NCI-H748 (cell line): ENCODE measurements around the gene LY86.
"Not testable (repeated sequence)": the region's sequence is repeated elsewhere in the genome, so short reads cannot be mapped to it uniquely, and the experiment has no call there.

ENCODE experiments used
- DNase-seq: peaks from one replicate; lab custom pipeline; 2025; ENCODE audit not compliant: unreplicated experiment; lab: John Stamatoyannopoulos, UW

LY86 gene

DNA sequence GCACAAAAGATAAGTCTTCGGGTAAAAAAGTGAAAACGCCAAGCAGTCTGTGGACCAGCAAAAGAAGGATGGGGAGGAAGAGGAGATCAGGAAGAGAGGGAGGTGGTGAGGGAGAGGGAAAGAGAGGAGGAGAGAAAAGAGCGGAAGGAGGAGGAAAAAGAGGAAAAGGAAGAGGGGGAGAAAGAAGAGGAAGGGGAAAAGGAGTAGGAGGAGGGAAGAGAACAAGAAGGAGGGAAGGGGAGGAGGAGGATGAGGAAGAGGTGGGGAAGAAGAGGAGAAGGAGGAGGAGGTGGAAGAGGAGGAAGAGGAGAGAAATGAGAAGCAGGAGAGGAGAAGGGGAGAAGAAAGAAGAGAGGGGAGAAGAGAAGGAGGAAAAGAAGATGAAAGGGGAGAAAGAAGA lies 6.5 kb downstream of the LY86 start:
- DNase-seq = no peak

DNA sequence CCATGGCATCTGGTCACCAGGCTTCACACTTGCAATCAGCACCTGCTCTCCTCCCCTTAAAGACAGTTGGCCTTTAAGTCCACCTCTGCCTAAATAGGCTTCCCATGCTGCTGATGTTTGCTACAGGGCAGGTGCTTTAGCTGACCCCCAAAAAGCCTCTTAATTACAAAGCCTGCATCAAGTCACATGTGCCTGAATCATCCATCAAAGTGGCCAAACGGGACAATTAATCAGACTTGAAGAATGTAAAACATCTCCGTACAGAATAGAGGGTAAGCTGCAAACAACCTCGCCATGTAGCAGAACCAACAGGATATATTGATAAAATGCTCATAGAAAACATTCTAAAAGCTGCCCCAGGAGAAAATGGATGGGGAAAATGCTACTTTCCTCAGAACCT lies 7.4 kb downstream of the LY86 start:
- no peak for DNase-seq

DNA sequence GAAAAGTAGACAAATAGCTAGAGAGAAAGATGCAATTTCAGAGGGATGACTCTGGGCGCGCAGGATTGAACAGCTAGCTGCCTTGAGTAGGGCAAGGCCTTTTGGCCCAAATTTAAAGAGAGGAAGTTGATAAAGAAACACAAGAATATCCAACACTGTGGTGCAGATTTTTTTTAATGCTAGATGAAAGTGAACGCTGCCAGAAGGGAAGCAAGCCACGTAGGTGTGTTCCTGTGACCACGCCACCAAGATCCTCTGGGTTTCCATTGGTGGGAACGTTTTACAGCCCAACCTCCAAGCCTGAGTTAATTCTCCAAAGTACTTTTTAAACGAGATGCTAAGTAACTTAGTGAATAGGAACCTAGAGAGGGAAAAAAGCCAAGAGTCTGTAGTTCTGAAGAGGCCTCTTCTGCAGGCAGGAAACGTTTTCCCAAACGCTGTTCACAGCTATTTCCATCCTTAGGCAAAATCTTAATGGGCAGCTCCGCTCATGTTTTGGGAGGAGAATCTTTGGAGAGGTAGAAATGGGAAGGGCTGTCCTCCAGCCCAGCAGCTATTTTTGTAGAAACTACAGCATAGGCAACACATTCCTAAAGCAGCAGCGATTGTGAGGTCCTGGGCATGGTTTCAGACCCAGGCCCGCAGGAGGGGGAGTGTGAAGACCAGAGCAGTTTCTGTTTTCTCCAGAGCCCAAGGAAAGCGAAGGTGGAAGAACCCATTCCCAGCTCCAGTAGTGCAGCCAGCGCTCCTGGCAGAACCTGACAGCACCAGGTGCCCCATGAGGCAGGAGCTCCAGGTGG lies 8.2 kb downstream of the LY86 start:
- no peak for DNase-seq

DNA sequence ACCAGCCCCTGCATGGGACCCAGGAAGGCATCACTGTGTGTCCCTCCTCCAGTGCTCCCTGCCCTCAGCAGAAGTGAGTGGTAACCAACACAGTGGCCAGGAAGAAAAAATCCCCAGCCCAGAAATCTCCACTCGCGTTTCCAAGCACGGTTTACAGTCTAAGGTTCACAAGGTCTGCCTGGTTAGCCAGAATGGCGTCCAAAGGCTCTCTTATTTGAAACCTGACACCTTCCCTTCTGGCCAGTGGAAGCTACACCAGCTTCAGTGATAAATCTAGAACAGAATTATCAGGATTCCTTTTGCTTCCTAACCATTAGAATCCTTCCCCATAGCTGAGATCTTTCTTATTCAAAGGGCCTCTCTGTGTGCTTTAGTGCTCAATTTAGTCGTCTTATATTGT lies 9.2 kb downstream of the LY86 start:
- DNase-seq = peak; percentile 30

DNA sequence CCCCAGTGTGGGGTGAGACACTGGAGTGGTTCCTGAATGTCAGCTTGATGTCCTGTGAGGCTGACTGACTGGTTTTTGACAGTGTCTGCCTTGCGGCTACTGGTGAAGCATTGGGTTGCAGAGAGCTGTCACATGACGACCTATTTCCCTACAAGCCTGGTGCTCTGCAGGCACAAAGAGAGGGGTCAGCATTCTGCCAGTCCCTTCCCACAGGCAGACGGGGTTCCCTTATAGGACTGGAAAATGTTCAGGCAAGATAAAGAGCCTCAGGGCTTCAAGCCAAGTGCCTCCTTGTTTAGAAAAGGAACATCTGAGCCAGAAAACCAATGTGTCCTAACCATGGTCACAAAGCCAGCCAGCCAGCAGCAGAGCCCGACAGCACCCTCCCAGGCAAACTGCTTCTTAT lies 11.0 kb downstream of the LY86 start:
- no peak for DNase-seq

DNA sequence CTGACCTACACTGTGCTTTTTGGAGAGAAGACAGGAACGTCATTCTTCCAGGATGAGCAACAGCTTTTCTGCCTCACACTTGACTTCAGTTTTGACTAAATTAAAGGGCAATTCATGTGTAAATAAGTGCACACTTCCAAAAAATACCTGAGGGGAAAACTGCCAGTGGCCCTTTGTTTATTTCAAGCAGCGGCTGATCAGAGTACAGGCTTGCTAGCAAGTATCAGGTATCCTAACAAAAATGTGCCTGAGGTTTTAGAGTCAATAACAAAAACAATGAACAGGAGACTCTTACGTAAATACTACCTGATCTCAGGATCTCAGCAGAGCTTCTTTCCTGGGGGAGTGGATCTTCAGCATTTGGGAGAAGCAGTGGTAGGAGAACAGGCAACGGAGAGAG lies 12.4 kb downstream of the LY86 start:
- peak; percentile 21 for DNase-seq

DNA sequence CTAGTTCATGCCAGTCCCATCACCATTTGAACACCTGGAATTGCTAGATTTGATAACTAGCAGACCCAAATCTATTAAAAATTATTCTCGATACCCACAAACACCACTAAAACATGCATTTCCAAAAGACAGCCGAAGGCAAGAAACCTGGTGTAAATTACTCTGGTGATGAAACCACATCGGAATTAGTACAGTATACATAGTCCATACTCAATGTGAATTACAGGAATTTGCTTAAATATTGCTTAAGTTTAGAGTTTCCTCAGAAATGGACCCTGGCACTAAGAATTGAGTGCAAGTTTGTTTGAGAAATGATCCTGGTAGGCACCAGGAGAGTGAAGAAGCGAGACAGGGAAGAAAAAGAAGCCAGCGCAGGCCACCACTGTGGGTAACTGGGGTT lies 13.7 kb downstream of the LY86 start:
- no peak for DNase-seq

DNA sequence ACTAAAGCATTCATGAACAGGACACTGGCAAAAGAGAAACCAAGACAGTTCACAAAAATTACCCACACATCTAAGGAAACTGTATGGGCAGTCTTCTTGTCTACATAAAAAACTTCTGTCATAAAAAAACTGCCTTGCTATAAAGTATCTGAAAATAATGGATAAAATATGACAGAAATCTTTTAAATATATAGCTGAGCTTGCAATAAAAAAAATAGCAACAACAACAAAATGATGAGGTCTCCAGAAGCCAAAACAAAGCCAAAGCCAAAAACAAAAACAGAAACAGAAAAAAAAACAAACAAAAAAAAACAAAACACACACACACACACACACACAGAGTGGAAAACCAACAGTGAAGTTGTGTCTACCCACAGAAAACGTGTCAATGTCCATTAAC lies 14.8 kb downstream of the LY86 start:
- DNase-seq = no peak

DNA sequence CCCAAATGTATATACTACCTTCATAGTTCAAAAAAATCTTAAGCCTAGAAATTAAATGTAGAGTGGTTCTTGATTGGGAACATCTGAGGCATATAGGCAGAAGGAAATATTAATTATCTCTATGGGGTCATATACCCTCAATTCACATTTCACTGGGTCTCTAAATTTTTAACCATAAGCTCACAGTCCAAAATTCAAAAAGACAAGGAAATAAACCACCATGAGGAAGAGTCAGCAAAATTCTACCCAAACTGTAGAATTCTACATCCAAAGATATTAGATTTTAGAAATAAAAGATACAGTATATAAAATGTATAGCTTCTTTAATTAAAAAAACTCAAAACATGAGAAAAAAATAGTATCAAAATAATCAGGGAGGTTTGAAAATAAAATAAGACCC lies 15.5 kb downstream of the LY86 start:
- DNase-seq = no peak

DNA sequence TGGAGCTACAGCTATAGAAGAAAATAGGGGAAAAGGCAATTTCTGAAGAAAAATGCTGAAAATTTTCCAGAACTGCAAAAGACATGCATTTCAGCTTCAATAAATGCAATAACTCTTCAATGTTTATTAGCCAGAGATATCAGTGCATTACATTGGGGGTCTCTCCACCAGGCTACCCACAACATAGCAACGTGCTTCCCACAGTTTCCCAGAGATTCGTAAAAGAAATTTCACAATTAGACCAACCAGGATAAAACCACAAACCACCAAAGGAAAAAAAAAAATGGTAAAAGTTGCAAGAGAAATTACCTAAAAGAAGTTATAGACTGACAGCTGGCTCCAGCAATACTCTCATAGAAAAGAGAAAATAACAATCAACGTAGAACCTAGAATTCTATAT lies 16.0 kb downstream of the LY86 start:
- DNase-seq = no peak

DNA sequence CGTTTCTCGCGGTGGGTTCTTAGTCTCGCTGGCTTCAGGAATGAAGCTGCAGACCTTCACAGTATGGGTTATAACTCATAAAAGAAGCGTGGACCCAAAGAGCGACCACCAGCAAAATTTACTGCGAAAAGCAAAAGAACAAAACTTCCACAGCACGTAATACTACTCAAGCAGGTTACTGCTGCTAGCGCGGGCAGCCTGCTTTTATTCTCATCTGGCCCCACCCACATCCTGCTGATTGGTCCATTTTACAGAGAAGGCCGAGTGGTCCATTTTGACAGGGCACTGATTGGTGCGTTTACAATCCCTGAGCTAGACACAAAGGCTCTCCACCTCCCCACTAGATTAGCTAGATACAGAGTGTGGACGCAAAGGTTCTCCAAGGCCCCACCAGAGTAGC lies 17.4 kb downstream of the LY86 start:
- no peak for DNase-seq

DNA sequence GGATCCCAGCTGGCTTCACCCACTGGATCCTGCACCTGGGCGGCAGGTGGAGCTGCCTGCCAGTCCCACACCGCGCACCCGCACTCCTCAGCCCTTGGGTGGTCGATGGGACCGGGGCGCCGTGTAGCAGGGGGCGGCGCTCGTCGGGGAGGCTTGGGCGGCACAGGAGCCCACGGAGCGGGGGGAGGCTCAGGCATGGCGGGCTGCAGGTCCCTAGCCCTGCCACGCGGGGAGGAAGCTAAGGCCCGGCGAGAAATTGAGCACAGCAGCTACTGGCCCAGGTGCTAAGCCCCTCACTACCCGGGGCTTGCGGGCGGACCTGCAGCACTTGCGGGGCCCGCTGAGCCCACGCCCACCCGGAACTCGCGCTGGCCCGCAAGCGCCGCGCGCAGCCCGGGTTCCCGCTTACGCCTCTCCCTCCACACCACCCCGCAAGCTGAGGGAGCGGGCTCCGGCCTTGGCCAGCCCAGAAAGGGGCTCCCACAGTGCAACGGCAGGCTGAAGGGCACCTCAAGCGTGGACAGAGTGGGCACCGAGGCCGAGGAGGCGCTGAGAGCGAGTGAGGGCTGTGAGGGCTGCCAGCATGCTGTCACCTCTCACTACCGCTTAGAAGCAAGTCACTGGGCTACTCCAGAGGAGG lies 18.0 kb downstream of the LY86 start:
- not testable (repeated sequence) for DNase-seq

DNA sequence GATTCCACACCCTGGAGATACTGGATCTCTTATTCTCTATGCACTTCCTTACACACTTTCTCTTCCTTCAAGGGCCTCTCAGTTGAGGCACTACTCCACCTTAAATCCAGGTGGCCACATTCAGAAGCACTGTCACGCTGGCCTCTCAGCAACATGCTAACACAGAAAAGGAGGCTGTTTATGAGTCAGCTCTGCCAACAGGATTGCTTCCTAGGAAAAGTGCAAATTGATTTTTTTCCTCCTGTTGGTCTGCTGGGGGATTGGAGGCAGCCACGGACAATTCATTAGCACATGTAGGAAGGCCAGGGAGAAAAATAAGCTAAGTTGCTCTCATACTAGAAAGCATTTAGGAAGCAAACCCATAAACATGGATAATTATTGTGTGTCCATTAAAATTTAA lies 20.9 kb downstream of the LY86 start:
- DNase-seq = no peak

DNA sequence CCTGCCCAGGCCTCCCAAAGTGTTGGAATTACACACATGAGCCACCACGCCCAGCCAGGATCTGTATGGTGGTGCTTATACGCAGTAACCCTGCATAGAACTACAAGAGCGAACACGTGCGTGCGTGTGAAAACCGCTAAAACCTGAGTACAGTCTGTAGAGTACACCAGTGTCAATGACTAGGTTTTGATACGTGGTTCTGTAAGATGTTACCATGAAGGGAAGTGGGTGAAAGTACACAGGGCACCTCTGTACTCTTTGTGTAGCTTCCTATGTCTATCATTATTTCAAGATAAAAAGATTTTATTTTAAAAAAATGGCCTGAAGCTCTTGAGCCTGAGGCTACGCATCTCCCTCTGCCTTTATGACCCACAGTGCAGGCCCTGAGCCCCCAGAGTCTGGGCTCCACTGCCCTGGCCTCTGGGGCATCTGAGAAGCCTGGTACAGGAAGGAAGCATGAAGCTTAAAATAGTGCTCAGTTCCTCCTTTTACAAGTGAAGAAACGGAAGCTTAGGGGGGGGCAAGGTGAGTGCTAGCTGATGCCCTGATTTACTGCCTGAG lies 21.6 kb downstream of the LY86 start:
- no peak for DNase-seq

DNA sequence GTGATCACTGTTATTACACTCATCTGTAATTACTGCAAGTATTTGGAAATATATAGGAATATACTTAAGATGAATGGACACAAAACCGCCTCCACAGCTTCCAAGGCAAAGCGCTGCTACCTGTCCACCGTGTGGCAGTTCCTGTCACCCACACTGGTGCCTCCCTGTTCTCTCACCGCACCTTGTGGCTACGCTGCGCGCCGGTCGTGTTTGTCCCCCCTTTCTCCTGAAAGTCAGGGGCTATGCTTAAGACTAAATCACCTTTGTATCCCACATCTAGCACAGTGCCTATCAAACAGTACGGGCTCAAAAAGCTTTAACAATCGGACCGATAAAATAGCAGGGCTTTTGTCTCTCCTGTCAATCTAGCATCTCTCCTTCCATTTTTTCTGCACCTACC lies 23.0 kb downstream of the LY86 start:
- DNase-seq = no peak

DNA sequence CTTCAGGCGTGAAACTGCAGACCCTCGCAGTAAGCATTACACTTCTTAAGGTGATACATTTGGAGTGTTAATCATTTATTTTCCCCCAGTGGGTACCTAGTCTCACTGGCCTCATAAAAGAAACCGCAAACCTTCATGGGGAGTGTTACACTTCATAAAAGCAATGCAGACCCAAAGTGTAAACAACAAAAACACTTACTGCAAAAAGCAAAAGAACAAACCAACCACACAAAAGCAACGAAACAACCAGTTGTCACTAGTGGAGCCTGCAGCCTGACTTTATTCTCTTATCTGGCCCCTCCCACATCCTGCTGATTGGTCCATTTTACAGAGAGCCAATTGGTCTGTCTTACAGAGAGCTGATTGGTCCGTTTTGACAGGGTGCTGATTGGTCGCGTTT lies 23.8 kb downstream of the LY86 start:
- DNase-seq = no peak

DNA sequence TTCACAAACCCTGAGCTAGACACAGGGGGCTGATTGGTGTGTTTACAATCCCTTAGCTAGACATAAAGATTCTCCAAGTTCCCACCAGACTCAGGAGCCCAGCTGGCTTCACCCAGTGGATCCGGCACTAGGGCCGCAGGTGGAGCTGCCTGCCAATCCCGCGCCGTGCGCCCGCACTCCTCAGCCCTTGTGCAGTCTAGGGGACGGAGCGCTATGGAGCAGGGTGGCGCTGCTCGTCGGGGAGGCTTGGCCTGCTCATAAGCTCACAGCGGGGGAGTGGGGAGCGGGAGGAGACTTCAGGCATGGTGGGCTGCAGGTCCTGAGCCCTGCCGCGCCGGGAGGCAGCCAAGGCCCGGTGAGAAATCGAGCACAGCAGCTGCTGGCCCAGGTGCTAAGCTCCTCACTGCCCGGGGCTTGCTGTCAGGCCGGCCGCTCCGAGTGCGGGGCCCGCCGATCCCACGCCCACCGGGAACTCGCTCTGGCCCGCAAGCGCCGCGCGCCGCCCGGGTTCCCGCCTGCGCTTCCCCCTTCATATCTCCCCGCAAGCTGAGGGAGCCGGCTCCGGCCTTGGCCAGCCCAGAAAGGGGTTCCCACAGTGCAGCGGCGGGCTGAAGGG lies 24.7 kb downstream of the LY86 start:
- DNase-seq = not testable (repeated sequence)

DNA sequence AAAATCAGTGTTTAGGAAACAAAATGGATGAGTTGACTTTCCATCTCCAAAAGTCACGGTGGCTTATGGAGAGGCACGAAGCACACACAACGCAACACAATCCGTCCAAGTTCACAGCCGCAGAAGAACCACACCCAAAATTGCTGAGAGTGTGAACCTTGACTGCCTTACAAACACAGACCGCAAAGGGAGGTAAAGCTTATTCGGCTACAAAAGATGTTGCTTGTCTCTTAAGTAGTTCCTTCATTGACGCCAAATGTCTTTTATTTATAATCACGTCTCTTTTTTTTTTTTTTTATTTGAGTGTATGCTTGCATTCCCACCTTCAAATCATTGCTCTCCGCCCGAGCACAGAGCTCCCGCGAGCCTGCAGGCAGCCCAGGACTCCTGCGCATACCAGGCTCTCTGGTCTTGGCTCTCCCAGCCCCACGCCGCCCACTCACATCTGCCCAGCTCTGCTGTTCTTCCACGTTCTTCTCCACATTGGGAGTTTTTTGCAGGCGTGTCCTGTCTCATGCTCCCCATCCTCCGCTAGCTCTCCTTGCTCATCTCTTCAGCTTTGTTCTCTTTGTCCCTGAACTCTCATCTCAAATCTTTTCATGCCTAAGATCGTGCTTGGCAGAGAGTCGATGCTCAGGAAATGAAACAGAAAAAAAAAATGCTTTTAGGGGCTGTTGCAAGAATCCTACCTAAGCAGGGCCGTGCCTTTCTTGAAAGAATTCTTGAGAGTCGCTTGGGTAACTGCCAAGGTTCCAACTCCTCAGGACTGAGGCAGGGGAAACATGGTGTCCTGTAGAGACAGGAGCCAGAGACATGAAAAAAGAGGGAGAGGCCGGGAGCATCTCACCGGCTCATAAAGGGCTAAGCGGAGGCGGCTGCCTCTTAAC lies 25.8 kb downstream of the LY86 start:
- no peak for DNase-seq

DNA sequence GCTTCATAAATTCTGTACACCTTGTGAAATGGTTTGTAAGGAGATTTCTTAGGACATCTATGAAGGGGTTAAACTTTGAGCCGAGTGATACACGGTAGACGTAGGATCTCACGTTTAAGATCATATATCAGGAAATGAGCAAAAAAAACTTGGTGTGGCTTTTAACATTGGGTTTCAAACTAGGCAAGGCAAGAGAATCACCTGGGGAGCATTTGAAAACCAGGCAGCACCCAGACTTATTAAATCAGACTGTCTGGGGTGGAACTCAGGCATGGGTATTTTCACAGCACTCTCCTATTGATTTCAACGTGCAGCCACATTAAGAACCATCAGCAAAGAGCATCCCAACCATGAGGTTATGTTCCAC lies 26.4 kb downstream of the LY86 start:
- no peak for DNase-seq

DNA sequence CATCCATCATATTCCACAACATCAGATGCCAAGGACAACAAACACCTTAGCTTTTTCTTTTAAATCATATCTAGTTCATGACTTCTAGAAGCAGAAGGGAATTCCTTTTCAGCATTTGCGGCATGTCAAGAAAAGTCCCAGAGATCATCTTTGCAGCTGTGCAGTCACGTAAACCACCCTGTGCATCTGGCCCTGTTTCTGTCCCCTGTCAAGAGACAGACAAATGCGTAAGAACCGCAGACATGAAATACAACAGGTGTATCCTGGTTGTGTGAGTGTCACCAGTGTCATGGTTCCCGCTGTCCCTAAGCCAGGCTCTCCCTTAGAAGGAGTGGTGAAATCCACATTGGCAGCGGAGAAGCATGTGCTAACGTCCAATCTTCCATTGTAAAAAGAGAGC lies 28.1 kb downstream of the LY86 start:
- DNase-seq = no peak
